ENCODE data around the gene HNRNPAB.

Gene HNRNPAB

DNA sequence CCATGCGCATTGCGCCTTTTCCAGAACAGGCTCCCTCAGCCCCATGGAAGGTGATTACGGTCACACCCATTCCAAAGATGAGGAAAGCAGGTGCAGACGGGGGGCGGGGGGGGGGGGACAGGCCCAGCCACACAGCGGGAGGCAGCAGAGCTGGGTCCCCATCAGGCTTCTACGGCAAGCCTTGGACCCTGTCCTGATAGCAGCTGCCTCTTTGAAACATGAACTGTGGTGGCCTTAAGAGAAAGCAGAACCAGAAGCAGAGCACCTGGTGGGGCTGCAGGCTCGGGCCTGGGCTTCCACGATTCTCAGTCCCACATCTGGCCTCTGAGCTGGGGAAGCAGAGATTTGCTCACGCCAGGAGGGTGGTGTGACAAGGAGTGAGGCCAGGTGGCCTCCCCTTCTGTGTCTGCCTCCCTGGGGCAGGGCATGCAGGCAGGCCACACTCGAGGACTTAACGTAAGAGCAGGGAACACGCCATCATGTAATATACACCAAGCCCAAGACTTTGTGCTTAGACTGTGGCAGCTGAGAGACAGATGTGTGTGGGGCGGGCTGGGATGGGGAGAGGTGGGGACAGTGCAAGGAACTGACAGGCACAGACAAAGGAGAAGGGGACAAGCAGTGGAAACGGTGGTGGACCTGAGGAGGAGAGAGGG is 42.4 kb downstream of the HNRNPAB start:
- no peaks in the 10 kb centered on the region for H3K9me2 ChIP-seq (replicated peaks; ENCODE audit: insufficient read depth, low read length)
- peaks cover 24% of the 10 kb centered on the region for H3K27me3 ChIP-seq (replicated peaks; ENCODE audit: insufficient read depth, low read length)
- no peaks in the 10 kb centered on the region for H3K9me3 ChIP-seq (replicated peaks; ENCODE audit: insufficient read depth, low read length)
- no peak for DNase-seq
- H3K4me3 ChIP-seq (ENCODE audit: low read length) = no peak overlapping the region
- H3K9ac ChIP-seq (ENCODE audit: low read length) = no peak overlapping the region
- H3K36me3 ChIP-seq (replicated peaks; ENCODE audit: insufficient read depth, low read length) = no peaks in the 10 kb centered on the region
- no peak overlapping the region for H2AFZ ChIP-seq (ENCODE audit: low read length)
- TF ChIP-seq EZH2 (optimal IDR thresholded peaks at IDR 0.05; ENCODE audit: low read depth, low read length) (no peak), EZH2phosphoT487 (IDR thresholded peaks at IDR 0.05; ENCODE audit: low read length) (no peak)
- TF ChIP-seq, protein P1, sequence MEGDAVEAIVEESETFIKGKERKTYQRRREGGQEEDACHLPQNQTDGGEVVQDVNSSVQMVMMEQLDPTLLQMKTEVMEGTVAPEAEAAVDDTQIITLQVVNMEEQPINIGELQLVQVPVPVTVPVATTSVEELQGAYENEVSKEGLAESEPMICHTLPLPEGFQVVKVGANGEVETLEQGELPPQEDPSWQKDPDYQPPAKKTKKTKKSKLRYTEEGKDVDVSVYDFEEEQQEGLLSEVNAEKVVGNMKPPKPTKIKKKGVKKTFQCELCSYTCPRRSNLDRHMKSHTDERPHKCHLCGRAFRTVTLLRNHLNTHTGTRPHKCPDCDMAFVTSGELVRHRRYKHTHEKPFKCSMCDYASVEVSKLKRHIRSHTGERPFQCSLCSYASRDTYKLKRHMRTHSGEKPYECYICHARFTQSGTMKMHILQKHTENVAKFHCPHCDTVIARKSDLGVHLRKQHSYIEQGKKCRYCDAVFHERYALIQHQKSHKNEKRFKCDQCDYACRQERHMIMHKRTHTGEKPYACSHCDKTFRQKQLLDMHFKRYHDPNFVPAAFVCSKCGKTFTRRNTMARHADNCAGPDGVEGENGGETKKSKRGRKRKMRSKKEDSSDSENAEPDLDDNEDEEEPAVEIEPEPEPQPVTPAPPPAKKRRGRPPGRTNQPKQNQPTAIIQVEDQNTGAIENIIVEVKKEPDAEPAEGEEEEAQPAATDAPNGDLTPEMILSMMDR (IDR thresholded peaks at IDR 0.05; ENCODE audit: low read length) = no peak
- no peak overlapping the region for H3K4me2 ChIP-seq (ENCODE audit: low read depth, low read length)
- H3F3A ChIP-seq (ENCODE audit: insufficient read depth, low read length) = no peaks in the 10 kb centered on the region
- no peak overlapping the region for H3K27ac ChIP-seq (ENCODE audit: low read length)
- no peaks in the 10 kb centered on the region for H3K79me2 ChIP-seq (ENCODE audit: low read length)
- H3K4me1 ChIP-seq (ENCODE audit: low read length) = no peaks in the 10 kb centered on the region
- H4K20me1 ChIP-seq (ENCODE audit: insufficient read depth, low read length) = no peaks in the 10 kb centered on the region

DNA sequence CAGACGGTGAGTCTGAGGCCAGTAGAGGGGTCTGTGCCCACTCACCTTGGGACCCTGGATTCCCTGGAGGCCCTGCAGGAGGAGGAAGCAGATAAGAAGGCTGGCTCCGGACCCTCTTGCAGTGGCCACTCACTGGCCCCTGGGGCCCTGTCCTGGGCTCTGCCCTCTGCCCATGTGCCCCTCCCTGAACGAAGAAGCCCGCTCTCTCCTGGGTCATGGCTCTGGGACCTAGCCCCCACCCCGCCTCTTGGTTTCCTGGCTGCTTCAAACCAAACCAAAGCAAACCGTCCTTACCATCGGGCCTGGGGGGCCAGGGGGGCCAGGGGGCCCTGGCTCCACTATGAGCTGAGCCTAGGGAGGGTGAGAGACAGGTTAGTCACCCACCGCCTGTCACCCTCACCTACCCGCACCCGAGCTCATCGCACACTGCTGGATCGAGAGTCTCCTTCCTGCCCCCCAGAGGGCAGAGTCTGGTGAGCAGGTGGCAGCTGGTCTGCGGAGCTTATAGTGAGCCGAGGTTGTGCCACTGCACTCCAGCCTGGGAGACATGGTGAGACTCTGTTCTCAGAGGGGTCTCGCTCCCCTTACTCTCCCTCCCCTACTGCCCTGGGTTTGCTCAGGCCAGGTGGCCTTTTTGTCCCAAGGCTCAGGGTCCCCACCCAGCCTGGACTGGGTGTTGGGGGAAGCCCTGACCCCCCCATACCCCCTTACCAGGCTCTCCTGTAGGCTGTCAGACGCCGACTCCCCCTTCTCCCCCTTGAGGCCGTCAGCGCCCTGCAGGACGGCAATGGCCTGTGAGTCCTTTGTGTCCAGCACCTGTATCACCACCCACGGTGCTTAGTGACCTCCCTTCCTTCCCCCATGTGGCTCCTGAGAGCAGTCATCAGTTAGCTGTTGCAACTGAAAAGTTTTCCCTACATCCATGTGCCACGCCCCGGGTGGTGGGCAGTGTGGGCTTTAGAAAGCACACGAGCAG is 43.4 kb downstream of the HNRNPAB start:
- no peaks in the 10 kb centered on the region for H3F3A ChIP-seq (ENCODE audit: insufficient read depth, low read length)
- H3K27ac ChIP-seq (ENCODE audit: low read length) = no peak overlapping the region
- H3K4me3 ChIP-seq (ENCODE audit: low read length) = no peak overlapping the region
- no peak overlapping the region for H2AFZ ChIP-seq (ENCODE audit: low read length)
- H3K4me2 ChIP-seq (ENCODE audit: low read depth, low read length) = no peak overlapping the region
- TF ChIP-seq, protein P1 (IDR thresholded peaks at IDR 0.05; ENCODE audit: low read length) = no peak
- TF ChIP-seq EZH2 (optimal IDR thresholded peaks at IDR 0.05; ENCODE audit: low read depth, low read length) (no peak), EZH2phosphoT487 (IDR thresholded peaks at IDR 0.05; ENCODE audit: low read length) (no peak)
- DNase-seq = no peak
- no peak overlapping the region for H3K9ac ChIP-seq (ENCODE audit: low read length)
- H3K36me3 ChIP-seq (replicated peaks; ENCODE audit: insufficient read depth, low read length) = no peaks in the 10 kb centered on the region
- H3K4me1 ChIP-seq (ENCODE audit: low read length) = no peaks in the 10 kb centered on the region
- H4K20me1 ChIP-seq (ENCODE audit: insufficient read depth, low read length) = no peaks in the 10 kb centered on the region
- no peaks in the 10 kb centered on the region for H3K79me2 ChIP-seq (ENCODE audit: low read length)
- H3K9me3 ChIP-seq (replicated peaks; ENCODE audit: insufficient read depth, low read length) = no peaks in the 10 kb centered on the region
- H3K9me2 ChIP-seq (replicated peaks; ENCODE audit: insufficient read depth, low read length) = no peaks in the 10 kb centered on the region
- peaks cover 24% of the 10 kb centered on the region for H3K27me3 ChIP-seq (replicated peaks; ENCODE audit: insufficient read depth, low read length)

DNA sequence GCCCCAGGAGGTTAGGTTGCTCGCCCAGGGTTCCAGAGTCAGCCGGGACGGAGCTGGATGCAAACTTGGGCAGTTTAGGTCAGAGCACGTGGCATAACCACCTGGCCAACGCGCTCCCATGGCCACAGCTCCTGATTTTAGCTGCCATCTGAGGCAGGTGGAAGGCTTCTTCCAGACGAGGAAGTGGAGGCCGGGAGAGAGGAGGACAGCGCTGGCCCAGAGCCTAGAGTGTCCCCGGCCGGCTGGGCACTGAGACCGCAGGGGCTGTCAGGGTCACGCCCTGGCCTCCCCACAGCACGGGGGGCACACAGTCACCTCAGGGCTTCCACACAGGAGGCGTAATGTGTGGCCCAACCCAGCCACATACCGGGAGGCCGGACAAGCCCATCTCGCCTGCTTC is 44.4 kb downstream of the HNRNPAB start:
- no peaks in the 10 kb centered on the region for H3K9me3 ChIP-seq (replicated peaks; ENCODE audit: insufficient read depth, low read length)
- H4K20me1 ChIP-seq (ENCODE audit: insufficient read depth, low read length) = no peaks in the 10 kb centered on the region
- TF ChIP-seq EZH2 (optimal IDR thresholded peaks at IDR 0.05; ENCODE audit: low read depth, low read length) (no peak), EZH2phosphoT487 (IDR thresholded peaks at IDR 0.05; ENCODE audit: low read length) (no peak)
- TF ChIP-seq, protein P1 (IDR thresholded peaks at IDR 0.05; ENCODE audit: low read length) = no peak
- peaks cover 24% of the 10 kb centered on the region for H3K27me3 ChIP-seq (replicated peaks; ENCODE audit: insufficient read depth, low read length)
- H3K4me2 ChIP-seq (ENCODE audit: low read depth, low read length) = no peak overlapping the region
- H3K4me1 ChIP-seq (ENCODE audit: low read length) = no peaks in the 10 kb centered on the region
- no peak overlapping the region for H3K27ac ChIP-seq (ENCODE audit: low read length)
- DNase-seq = no peak
- no peak overlapping the region for H3K4me3 ChIP-seq (ENCODE audit: low read length)
- no peak overlapping the region for H2AFZ ChIP-seq (ENCODE audit: low read length)
- no peaks in the 10 kb centered on the region for H3F3A ChIP-seq (ENCODE audit: insufficient read depth, low read length)
- no peak overlapping the region for H3K9ac ChIP-seq (ENCODE audit: low read length)
- no peaks in the 10 kb centered on the region for H3K36me3 ChIP-seq (replicated peaks; ENCODE audit: insufficient read depth, low read length)
- H3K9me2 ChIP-seq (replicated peaks; ENCODE audit: insufficient read depth, low read length) = no peaks in the 10 kb centered on the region
- no peaks in the 10 kb centered on the region for H3K79me2 ChIP-seq (ENCODE audit: low read length)
